MG63 (cell line): ENCODE results near the gene MRPL48. TPM values are rescaled to one million over a fixed set of nuclear protein-coding genes. Genes with fewer than 3 reads are reported as not detected.
A peak's percentile ranks its signal among the peaks of the same experiment; 100 is the strongest.
"Not testable (repeated sequence)": the region's sequence is repeated elsewhere in the genome, so short reads cannot be mapped to it uniquely, and the experiment has no call there.

ENCODE experiments used
- DNase-seq: peaks from one replicate; pipeline ENCODE4 v3.0.0-alpha.2; 2020
- H3K27me3 ChIP-seq: fragments of 250-450 bp; sonication (Bioruptor Pico); 2 replicates; pipeline ENCODE4 v1.5.1; 2020; ENCODE audit warnings: mild to moderate bottlenecking, moderate library complexity
- H3K36me3 ChIP-seq: fragments of 250-450 bp; sonication (Bioruptor Pico); 2 replicates; pipeline ENCODE4 v1.5.1; 2020; ENCODE audit warnings: mild to moderate bottlenecking, moderate library complexity
- H3K4me3 ChIP-seq: fragments of 250-450 bp; sonication (Bioruptor Pico); 2 replicates; pipeline ENCODE4 v1.5.1; 2020; ENCODE audit warnings: mild to moderate bottlenecking, moderate library complexity
- H3K9me3 ChIP-seq: fragments of 250-450 bp; sonication (Bioruptor Pico); 2 replicates; pipeline ENCODE4 v1.5.1; 2020; ENCODE audit warnings: mild to moderate bottlenecking, moderate library complexity
- total RNA-seq: library from RNA; depleted of rRNA; stranded (reverse); fragments of >200 nt; shearing (Covaris generic); gene quantifications from 2 replicates; pipeline ENCODE4 v1.2.3, GENCODE V29; 2014; ENCODE audit warnings: low replicate concordance

The MRPL48 gene
- total RNA-seq, 1 experiment from 2014 or later, result 48.6 TPM

- H3K9me3 ChIP-seq, result no peaks in the 10 kb centered on the region
- peaks cover 2% of the 10 kb centered on the region; the same call in 1 of the 2 replicates for H3K27me3 ChIP-seq
- DNase-seq, result peak; percentile 100
- peaks cover 8% of the 10 kb centered on the region; the same call in 1 of the 2 replicates for H3K36me3 ChIP-seq
- peak within 1 kb of the TSS; percentile 94 for H3K4me3 ChIP-seq
Measured at GRCh38 chr11:73760679-73761402, 26.8 kb upstream of the MRPL48 start, which contains the start of gene RAB6A. TSS of gene RAB6A (minus strand) at chr11:73761074. CDS start at chr11:73760635, 439 bp downstream.

- peaks cover 4% of the 10 kb centered on the region; the same call in 1 of the 2 replicates for H3K27me3 ChIP-seq
- H3K36me3 ChIP-seq, result peaks cover 5% of the 10 kb centered on the region; the same call in 1 of the 2 replicates
- no peak for DNase-seq
- H3K4me3 ChIP-seq, result peak overlapping the region; percentile 39
- no peaks in the 10 kb centered on the region for H3K9me3 ChIP-seq
Measured at GRCh38 chr11:73761403-73761945, 26.2 kb upstream of the MRPL48 start.

- no peak overlapping the region for H3K4me3 ChIP-seq
- H3K9me3 ChIP-seq, result no peaks in the 10 kb centered on the region
- no peak for DNase-seq
- H3K36me3 ChIP-seq, result peaks cover 2% of the 10 kb centered on the region; the same call in 1 of the 2 replicates
- H3K27me3 ChIP-seq, result peaks cover 5% of the 10 kb centered on the region; the same call in 1 of the 2 replicates
Measured at GRCh38 chr11:73762732-73763131, 24.9 kb upstream of the MRPL48 start.

GRCh38 chr11:73766763-73767162, 20.9 kb upstream of the MRPL48 start:
- DNase-seq, result no peak
- Histone ChIP-seq H3K9me3 (no peaks in the 10 kb centered on the region), H3K4me3 (no peak overlapping the region), H3K36me3 (no peaks in the 10 kb centered on the region), H3K27me3 (peaks cover 5% of the 10 kb centered on the region; the same call in 1 of the 2 replicates)

GRCh38 chr11:73770811-73771210, 16.9 kb upstream of the MRPL48 start:
- H3K27me3 ChIP-seq, DNase-seq, H3K36me3 ChIP-seq, H3K9me3 ChIP-seq, H3K4me3 ChIP-seq: not testable (repeated sequence)

- Histone ChIP-seq H3K27me3 (no peaks in the 10 kb centered on the region), H3K4me3 (peak overlapping the region; percentile 57), H3K36me3 (no peaks in the 10 kb centered on the region), H3K9me3 (no peaks in the 10 kb centered on the region)
- peak; percentile 99 for DNase-seq
Measured at GRCh38 chr11:73779084-73779902, 8.4 kb upstream of the MRPL48 start.

DNA sequence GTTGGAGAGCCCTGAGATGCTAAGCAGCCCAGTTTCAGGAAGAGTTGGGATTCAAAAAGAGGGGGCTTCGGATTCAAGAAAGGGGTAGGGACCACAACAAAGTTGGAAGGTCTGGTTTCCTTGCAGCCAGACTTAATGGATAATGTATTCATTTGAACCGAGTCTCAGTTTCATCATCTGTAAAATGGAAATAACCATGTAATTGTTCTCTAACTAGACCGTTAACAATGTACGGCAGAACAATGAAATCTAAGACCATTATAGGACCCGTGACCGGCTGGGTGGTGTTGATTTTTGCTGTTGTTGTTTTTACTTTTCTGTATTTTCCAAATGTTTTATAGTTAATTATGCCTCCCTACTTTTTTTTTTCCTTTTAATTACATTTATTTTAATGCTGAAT, 6.4 kb upstream of the MRPL48 start:
- no peak for DNase-seq
- Histone ChIP-seq H3K36me3 (no peaks in the 10 kb centered on the region), H3K27me3 (no peaks in the 10 kb centered on the region), H3K4me3 (no peak overlapping the region), H3K9me3 (no peaks in the 10 kb centered on the region)

- no peak for DNase-seq
- Histone ChIP-seq H3K27me3 (no peaks in the 10 kb centered on the region), H3K36me3 (no peaks in the 10 kb centered on the region), H3K9me3 (no peaks in the 10 kb centered on the region), H3K4me3 (no peak overlapping the region)
Measured at GRCh38 chr11:73783483-73784020, 4.1 kb upstream of the MRPL48 start.

DNA sequence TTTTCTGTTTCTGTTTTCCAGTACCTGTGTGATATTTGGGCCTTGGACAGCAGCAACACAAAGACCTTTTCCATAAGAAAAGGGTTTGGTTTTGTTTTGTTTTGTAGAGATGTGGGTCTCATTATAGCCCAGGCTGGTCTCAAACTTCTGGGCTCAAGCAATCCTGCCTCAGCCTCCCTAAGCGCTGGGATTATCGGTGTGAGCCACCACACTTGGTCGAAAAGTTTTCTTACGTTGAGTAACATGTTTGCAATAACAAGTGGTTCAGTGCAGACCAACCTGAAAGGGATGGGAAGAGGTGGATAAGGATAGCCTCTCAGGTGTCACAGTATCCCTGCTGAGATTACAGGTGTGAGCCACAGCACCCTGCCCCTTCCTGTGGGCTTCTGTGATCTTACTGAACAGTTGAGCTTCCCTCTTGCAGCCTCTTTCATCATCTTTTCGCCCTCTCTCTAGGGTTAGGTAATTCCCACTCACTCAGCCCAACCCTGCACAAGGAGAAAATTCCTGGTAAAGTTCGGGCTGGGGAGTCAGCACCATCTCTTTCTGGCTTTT, 3.5 kb upstream of the MRPL48 start:
- Histone ChIP-seq H3K36me3 (no peaks in the 10 kb centered on the region), H3K9me3 (no peaks in the 10 kb centered on the region), H3K27me3 (no peaks in the 10 kb centered on the region), H3K4me3 (no peak overlapping the region)
- DNase-seq, result no peak

DNA sequence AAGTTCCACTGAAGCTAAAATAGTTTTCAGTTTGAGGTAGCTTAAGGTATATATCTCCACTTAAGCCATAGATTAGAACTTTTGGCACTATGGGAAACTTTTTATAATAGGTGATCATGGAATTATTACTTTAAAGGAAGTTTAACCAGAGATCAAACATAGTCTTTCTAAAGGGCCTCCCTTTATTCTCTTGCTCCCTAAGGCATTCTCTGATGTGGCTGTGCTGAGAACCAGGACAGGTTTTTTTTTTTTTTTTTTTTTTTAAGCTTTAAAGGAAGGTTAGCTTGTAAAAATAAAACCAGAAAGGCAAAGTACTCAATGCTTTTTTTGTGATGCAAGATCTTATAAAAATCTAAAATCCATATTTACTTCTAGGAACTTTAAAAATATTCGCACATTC, 2.9 kb upstream of the MRPL48 start:
- no peaks in the 10 kb centered on the region for H3K9me3 ChIP-seq
- H3K36me3 ChIP-seq, result no peaks in the 10 kb centered on the region; the same call in 1 of the 2 replicates
- no peak for DNase-seq
- no peak overlapping the region for H3K4me3 ChIP-seq
- no peaks in the 10 kb centered on the region for H3K27me3 ChIP-seq

GRCh38 chr11:73785467-73785866, 2.2 kb upstream of the MRPL48 start:
- not testable (repeated sequence) for H3K4me3 ChIP-seq, DNase-seq, H3K36me3 ChIP-seq, H3K27me3 ChIP-seq, H3K9me3 ChIP-seq

GRCh38 chr11:73787051-73787642, 527 bp upstream of the MRPL48 start:
- H3K4me3 ChIP-seq, result peak overlapping the region; percentile 68
- no peak for DNase-seq
- no peaks in the 10 kb centered on the region for H3K27me3 ChIP-seq
- H3K36me3 ChIP-seq, result no peaks in the 10 kb centered on the region; the same call in 1 of the 2 replicates
- H3K9me3 ChIP-seq, result no peaks in the 10 kb centered on the region

- H3K4me3 ChIP-seq, result peak overlapping the region; percentile 68
- no peaks in the 10 kb centered on the region for H3K27me3 ChIP-seq
- DNase-seq, result no peak
- H3K36me3 ChIP-seq, result peaks cover 6% of the 10 kb centered on the region
- no peaks in the 10 kb centered on the region for H3K9me3 ChIP-seq
Measured at GRCh38 chr11:73789279-73789670, 1.6 kb downstream of the MRPL48 start.

DNA sequence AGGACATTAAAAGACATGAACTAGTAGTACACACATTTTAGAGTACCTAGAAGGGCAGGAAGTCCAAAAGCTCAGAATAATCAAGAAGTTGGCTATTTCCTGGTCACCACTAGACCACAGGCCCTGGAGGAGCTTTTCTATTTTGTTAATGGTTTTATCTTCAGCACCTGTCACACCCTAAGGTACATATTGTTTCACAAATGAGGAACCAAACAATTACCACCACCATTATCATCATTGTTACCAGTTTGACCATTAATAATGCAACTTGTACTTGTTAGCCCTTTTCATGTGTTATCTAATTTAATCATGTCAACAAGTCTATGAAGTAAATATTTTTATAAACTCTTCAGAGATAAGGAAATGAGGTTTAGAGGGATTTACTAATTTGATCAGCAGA, 4.9 kb downstream of the MRPL48 start:
- no peak overlapping the region for H3K4me3 ChIP-seq
- H3K36me3 ChIP-seq, result peaks cover 6% of the 10 kb centered on the region
- no peak for DNase-seq
- no peaks in the 10 kb centered on the region for H3K27me3 ChIP-seq
- H3K9me3 ChIP-seq, result no peaks in the 10 kb centered on the region

DNA sequence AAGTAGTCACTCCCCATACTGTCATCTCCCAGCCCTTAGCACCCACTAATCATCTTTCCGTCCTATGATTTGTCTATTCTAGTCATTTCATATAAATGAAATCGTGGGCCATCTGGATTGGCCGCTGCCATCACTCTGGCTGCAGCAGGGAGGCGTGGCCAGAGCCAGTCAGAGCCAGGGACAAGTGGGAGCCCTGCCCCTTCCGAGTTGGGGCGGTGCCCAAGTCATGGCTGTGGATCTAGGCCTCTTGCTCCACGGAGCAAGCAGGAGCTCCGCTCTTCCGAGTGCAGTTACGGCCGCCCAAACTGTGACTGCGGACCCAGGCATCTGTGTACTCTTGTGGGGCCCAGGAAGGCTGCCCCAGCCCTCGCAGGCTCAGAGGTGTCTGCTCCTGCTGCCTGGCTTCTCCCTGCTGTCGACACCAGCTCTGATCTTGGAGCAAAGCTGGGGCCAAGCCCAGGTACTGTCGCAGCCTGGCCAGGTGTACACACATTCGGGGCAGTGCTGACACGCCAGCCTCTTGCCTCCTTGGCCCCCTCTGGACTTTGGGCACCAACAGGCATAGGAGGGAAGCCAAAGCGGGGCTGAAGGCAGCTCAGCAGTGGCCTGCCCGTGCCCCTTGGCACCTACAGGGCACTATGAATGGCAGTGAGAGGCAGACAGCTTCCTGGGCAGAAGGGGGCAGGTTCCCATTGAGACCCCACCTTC, 8.4 kb downstream of the MRPL48 start:
- H3K36me3 ChIP-seq, result peaks cover 6% of the 10 kb centered on the region; the same call in 1 of the 2 replicates
- no peak overlapping the region for H3K4me3 ChIP-seq
- no peaks in the 10 kb centered on the region for H3K27me3 ChIP-seq
- H3K9me3 ChIP-seq, result no peaks in the 10 kb centered on the region
- DNase-seq, result no peak

DNA sequence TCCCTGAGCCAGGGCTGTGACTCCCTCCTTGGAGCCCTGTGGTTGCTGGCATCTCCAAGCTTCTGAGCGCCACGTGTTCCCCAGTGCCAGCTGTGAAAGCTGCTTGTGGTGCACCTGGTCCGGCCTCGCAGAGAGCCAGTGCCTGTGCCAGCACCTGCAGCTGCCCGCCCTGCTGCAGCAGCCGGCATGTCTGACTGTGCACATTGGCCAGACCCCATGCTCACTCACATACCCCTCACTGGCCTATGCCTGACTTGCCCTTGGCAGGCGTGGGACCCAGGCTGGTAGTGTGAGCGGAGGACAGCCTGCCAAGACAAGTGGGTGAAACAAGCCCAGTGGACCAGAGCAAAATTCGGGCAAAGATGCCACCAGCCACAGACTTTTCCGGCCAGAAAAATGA, 9.8 kb downstream of the MRPL48 start:
- Histone ChIP-seq H3K36me3 (peaks cover 4% of the 10 kb centered on the region; the same call in 1 of the 2 replicates), H3K4me3 (no peak overlapping the region), H3K9me3 (no peaks in the 10 kb centered on the region), H3K27me3 (no peaks in the 10 kb centered on the region)
- DNase-seq, result no peak
